NCI-H748 treated with DMSO at 0.1 percent for 48 hours (cell line): Measurements from ENCODE around the gene RALGDS.
"Not testable (repeated sequence)": the region's sequence is repeated elsewhere in the genome, so short reads cannot be mapped to it uniquely, and the experiment has no call there.

Source experiments
- DNase-seq: peaks from one replicate; lab custom pipeline; 2025; lab: John Stamatoyannopoulos, UW

The RALGDS gene

GRCh38 chr9:133121198-133121914, at the start of gene RALGDS:
Gene RALGDS (minus strand): TSS chr9:133121240. CDS start chr9:133121154, 86 bp downstream.
- DNase-seq = peak; percentile 32

- DNase-seq = no peak
Measured at GRCh38 chr9:133170716-133171115, 49.7 kb upstream of the RALGDS start.

GRCh38 chr9:133169687-133170086, 48.6 kb upstream of the RALGDS start:
- DNase-seq = not testable (repeated sequence)

DNA sequence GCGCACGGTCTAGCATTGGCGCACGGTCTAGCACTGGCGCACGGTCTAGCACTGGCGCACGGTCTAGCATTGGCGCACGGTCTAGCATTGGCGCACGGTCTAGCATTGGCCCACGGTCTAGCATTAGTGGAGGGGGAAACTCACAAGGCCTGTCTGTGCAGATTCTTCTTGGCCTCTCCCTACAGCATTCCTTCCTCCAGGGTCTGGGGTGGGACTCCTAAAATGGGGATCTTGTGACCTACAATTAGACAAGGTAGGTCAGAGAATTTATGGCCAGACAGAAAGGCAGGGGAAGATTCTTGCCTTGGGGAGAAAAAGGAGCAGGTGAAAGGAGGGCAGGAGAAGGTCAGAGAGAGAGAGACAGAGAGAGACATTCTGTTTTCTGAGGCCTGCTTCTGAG, 48.1 kb upstream of the RALGDS start:
- DNase-seq = no peak

- DNase-seq = no peak
Measured at GRCh38 chr9:133168432-133168831, 47.4 kb upstream of the RALGDS start.

GRCh38 chr9:133167769-133168168, 46.7 kb upstream of the RALGDS start:
- DNase-seq = no peak

- DNase-seq = no peak
Measured at GRCh38 chr9:133167096-133167730, 46.2 kb upstream of the RALGDS start.

GRCh38 chr9:133166392-133166791, 45.4 kb upstream of the RALGDS start:
- no peak for DNase-seq

DNA sequence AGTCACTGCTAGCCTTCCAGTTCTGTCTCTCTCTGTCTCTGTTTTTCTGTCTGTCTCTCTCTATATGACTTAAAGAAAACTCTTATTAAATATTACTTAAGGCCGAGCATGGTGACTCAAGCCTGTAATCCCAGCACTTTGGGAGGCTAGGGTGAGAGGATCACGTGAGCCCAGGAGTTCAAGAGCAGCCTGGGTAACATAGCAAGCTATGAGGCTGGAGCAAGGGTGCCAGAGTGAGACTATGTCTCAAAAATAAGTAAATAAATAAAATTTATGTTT, 44.4 kb upstream of the RALGDS start:
- no peak for DNase-seq

GRCh38 chr9:133164191-133164590, 43.2 kb upstream of the RALGDS start:
- no peak for DNase-seq

DNA sequence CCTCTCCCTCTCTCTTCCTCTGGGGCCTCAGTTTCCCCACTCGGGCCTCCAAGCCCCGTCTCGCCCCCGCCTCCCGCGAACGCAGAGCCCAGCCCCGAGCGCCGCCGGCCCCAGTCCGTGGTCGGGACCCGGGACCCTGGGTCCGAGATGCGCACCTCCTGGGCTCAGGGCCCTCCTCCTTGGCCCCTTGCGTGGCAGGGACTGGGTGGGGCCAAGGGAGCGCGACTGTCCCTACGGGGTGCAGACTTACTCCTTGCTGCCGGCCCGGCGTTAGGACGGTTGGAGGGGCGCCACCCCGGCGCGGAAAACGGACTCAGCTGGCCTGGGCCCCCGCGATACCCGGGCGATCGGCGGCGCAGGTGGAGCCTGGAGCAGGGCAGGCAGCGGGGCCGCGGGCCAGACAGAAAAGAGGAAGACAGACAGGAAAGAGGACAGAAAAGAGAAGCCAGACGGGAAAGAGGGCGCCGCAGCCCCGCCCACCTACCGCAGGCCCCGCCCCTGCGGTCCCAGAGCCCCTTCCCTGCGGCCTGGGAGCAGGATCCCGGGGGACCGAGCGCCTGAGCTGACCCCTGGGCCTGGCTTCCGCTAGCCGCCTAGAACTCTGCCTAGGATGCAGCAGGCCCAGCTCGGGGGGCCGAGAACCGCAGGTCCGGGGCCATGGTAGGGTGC, 42.6 kb upstream of the RALGDS start, which contains the start of gene GBGT1:
GBGT1 (minus strand) TSS at position 411 of the 669 bp plus-strand sequence. CDS start 1,502 bp downstream, outside the sequence.
- no peak for DNase-seq

DNA sequence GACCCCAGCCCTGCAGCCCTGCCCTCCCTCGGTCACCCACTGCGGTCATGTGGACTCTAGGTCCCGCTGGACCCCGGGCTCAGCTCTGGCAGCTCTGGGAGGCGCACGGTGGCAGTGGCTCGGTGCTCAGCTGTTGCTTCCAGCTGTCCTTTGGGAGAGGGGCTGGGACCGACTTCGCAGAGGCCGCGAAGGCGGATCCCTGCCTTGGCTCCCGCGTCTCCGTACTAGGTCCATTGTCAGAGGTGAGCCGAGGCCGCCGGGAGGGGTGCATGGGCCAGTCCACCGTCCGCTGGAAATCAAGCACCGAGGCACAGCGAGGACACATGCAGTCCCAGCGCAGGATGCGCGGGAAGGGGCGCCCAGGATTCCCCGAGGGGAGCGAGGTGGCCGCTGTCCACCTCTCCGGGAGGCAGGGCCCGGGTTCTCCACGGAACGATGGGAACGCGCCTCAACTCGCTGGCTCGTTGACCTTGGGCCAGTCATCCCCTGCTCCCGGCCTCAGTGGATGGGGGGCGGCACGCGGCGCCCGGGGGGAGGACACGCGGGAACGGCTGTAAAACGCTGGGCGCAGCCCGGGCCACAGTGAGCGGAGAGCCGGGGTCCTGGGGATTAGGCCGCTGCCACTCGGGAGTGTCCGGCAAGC, 41.9 kb upstream of the RALGDS start:
- DNase-seq = no peak

DNA sequence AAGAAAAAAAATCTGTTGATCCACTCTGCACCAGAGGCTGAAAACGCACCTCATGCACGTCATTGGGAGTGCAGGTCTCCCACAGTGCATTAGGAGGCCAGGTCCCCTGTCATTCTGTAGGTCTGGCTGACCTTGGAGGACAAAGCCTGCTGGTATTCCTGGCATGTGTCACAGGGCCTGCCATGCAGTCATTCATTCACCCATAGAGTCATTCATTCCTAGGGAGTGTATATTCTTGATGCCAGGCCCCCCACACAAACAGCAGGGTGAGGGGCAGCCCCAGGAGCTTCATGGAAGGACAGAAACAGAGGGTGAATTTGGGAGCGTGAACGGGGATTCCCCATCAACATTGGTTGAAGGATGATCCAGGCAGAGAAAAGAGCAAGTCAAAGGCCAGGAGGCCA, 40.5 kb upstream of the RALGDS start:
- no peak for DNase-seq

- peak; percentile 37 for DNase-seq
Measured at GRCh38 chr9:133160742-133161546, 39.9 kb upstream of the RALGDS start.

DNA sequence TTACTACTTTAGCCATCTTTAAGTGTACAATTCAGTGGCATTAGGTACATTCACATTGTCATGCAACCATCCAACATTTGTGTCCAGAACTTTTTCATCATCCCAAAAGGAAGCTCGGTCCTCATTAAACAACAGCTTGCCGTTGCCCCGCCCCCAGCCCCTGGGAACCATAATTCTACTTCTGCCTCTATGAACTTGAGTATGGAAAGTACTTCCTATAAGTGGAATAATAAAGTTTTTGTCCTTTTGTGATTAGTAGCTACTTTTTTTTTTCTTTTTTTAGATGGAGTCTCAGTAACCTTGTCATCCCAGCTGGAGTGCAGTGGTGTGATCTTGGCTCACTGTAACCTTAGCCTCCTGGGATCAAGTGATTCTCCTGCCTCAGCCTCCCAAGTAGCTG, 37.7 kb upstream of the RALGDS start:
- no peak for DNase-seq

GRCh38 chr9:133155156-133155555, 34.1 kb upstream of the RALGDS start:
- no peak for DNase-seq

DNA sequence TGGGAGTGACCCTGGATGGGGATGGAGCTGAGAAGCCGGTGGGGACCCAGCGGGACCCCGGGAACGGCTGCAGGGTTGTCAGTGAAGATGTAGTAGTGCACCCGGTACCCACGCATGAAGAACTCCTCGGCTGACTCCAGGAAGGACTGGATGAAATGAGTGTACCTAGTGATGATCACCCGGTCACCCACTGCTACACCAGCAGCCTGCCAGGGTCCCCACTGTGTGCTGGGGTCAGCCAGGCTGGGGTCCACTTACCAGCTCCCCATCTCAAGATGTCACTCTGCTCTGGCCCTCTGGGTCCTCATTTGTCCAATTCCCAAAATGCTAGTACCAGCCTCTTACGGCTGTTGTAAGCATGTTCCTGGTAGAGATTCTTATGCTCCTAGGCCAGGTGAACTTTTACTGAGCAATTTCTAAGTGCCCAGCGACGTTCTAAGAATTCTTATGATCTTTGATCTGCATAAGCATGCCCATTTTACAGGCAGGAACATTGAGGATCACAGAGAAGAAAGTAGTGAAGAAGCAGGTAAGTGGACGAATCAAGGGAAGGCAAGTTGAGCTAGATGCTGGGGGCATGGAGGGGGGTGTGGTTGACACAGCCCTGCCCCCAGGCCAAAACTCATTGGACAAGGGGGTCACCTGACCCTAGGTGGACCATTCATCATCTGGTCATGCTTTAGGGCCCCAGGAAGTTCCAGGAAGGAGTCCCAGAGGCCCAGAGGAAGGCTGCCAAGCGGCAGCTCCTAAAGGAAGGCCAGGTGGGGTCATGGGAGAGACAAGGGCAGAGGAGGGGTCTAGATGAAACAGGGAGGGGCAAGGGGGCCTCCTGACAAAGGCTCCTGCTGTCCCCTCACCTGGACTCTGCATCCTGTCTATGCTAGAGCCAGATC, 33.3 kb upstream of the RALGDS start:
- no peak for DNase-seq

DNA sequence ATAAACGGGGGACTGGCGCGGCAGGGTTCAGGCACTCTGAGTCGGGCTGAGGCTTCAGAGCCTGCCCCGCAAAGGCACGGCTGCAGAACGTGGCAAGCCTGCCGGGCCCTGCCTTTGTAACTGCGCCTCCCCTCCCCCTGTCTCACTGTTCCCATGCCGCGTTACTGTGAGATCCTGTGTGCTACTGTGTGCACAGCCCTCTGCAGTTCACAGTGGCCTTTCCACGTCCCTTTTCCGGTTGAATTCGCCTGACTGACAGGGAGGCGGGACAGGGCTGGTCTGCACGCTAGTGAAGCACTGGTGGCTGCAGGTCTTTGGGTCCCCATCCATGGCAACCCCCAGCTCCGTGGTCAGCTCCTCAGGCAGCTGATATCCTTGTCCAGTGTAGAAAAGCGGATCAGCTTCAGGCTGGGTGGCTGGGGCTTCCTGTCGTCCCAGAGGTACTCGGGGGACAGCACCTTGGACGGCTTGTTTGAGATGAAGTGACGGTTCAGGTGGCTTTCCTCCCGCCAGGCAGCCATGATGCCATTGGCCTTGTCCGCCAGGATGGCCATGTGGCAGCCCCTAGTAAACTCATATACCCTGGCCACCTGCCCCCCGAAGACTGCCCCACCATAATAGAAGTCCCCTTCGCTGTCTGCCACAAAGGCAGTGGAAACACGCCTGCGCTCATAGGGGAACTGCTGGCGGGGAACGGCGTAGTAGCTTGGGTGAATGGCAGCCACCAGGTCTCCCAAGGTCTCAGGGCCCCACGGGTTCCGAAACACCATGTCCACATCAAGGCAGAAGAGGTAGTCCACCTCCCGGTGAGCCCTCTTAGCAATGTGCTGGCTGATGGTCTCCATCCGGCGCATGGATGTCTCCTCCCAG, 32.4 kb upstream of the RALGDS start:
- no peak for DNase-seq

DNA sequence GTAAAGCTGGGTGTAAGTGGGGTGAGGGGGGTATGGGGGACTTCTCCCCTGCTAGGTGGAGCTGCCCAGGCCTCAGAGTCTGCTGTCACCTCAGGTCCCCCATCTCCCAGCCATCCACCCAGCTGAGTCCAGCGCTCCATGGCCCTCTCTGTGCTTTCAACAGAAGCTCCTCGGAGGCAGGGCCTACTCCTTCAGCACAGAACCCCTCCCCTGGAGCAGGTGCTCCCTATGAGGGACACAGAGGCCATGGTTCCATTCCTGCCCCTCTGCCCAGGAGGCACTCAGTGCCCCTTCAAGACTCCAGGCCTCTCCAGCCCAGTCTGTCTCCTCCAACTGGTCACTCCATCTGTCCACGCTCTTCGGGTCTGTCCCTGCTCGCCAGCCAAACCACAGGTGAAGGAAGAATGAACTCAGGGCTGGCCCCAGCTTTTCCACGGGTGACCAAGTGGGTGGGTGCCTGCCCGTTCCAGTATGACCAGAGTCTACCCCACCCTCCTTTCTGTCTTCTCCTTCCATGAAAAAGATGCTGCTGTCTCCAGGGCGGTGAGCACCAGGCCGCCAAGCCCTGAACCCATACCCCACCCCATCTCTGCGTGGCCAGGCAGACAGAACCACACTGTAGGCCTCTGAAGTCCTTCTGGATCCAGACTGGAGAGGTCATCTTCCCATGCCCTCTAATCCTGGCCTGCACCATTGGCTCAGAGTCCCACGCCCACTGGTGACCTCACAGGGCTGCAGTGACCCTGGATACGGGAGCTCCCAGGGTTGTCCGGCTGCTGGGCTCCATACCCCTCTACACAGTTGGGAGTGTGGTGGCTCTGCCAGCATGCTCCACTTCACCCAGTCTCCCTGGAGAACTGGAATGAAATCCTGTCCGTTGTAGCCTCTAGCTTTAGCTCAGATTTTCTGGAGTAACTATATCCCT, 30.8 kb upstream of the RALGDS start:
- DNase-seq = no peak
